ENCODE measurements around the gene FAM43B.

- TF ChIP-seq TEAD4 (IDR thresholded peaks at IDR 0.05) (no peak), TAF1 (IDR thresholded peaks at IDR 0.05; ENCODE audit: low read depth) (no peak), TCF12 (IDR thresholded peaks at IDR 0.05; ENCODE audit: low read depth) (no peak), CEBPB (IDR thresholded peaks at IDR 0.05) (no peak), NFIC (IDR thresholded peaks at IDR 0.05) (no peak), REST (IDR thresholded peaks at IDR 0.05; ENCODE audit: low read depth) (no peak), MAX (IDR thresholded peaks at IDR 0.05) (no peak), YY1 (IDR thresholded peaks at IDR 0.05; ENCODE audit: low read depth) (no peak), EGR1 (IDR thresholded peaks at IDR 0.05) (no peak), EP300 (IDR thresholded peaks at IDR 0.05; ENCODE audit: borderline replicate concordance) (no peak), FOXM1 (IDR thresholded peaks at IDR 0.05; ENCODE audit: borderline replicate concordance, low read depth) (no peak), ZBTB7A (IDR thresholded peaks at IDR 0.05; ENCODE audit: low read depth) (no peak)
Observed at GRCh38 chr1:20552728-20553445, 514 bp downstream of the FAM43B start.
